Activated B cell treated with CpG ODN at 0.5 μM for 24 hours (primary cell): ENCODE results near the gene CELA1. TPM values are rescaled to one million over a fixed set of nuclear protein-coding genes. Genes with fewer than 3 reads are reported as not detected.

ENCODE experiments used
- ATAC-seq: fragments of 200-7000 bp; cut with Tn5 transposase; one replicate; pipeline ENCODE4 v1.10.0; 2021; ENCODE audit warnings: low read depth, mild to moderate bottlenecking, moderate library complexity
- CTCF ChIA-PET: fragments of 350-600 bp; sonication (Branson Sonifier 250); formaldehyde crosslinking; loops from one replicate; lab custom pipeline; 2021; ENCODE audit warnings: antibody characterized with exemption; lab: Charles Lee
- POLR2A ChIA-PET: fragments of 350-600 bp; sonication (Branson Sonifier 250); formaldehyde crosslinking; loops from one replicate; lab custom pipeline; 2021; ENCODE audit warnings: antibody characterized with exemption; lab: Charles Lee
- DNase-seq: peaks from one replicate; pipeline ENCODE4 v3.0.0; 2022
- H3K27ac Mint-ChIP-seq: one replicate; pipeline ENCODE4 v1.8.0; 2020; ENCODE audit warnings: mixed read lengths
- H3K27me3 Mint-ChIP-seq: one replicate; pipeline ENCODE4 v1.8.0; 2021; ENCODE audit warnings: mixed read lengths
- H3K36me3 Mint-ChIP-seq: one replicate; pipeline ENCODE4 v1.8.0; 2021; ENCODE audit warnings: low read depth, mixed read lengths
- H3K4me1 Mint-ChIP-seq: one replicate; pipeline ENCODE4 v1.8.0; 2021; ENCODE audit warnings: mixed read lengths
- H3K4me3 Mint-ChIP-seq: one replicate; pipeline ENCODE4 v1.8.0; 2020; ENCODE audit warnings: mild to moderate bottlenecking, mixed read lengths
- H3K9me3 Mint-ChIP-seq: one replicate; pipeline ENCODE4 v1.8.0; 2020; ENCODE audit warnings: mixed read lengths
- intact Hi-C: fragments of 100-400 bp; cut with micrococcal nuclease; formaldehyde crosslinking; loops from one replicate; pipeline ENCODE4 v1.15.1; 2024
- total RNA-seq: library from RNA; stranded (reverse); gene quantifications from 2 replicates; pipeline ENCODE4 v1.2.3, GENCODE V29; 2022
- TF ChIP-seq, protein P1 (sequence below): fragments of 200-600 bp; IDR thresholded peaks from one replicate; pipeline ENCODE4 v1.8.0; 2022; ENCODE audit warnings: antibody characterized with exemption, mild to moderate bottlenecking

The CELA1 gene
- total RNA-seq, 1 donor from 2014 or later, result not detected

GRCh38 chr12:51324953-51325352, 21.5 kb downstream of the CELA1 start:
- no peak for ATAC-seq
- no peaks in the 10 kb centered on the region for H3K9me3 Mint-ChIP-seq
- H3K27me3 Mint-ChIP-seq, result no peaks in the 10 kb centered on the region
- H3K4me1 Mint-ChIP-seq, result peaks cover 95% of the 10 kb centered on the region
- intact Hi-C loops, result loop anchor here (1.0 to 10.0 kb wide), 6 partner anchors 16 to 810 kb away; partner anchors contain the start of genes CSRNP2 and DAZAP2
- DNase-seq, result no peak
- POLR2A ChIA-PET, result interaction anchor here (0.6 to 4.7 kb wide), 5 partner anchors 18 to 86 kb away, joined by 3 to 21 read pairs (median 6); partner anchors contain the start of genes DAZAP2, GALNT6 and SMAGP
- CTCF ChIA-PET, result interaction anchor here (8.2 kb wide), 1 partner anchor 16 kb away, joined by 42 read pairs; no protein-coding TSS in a partner anchor
- H3K4me3 Mint-ChIP-seq, result peak overlapping the region; percentile 52
- TF ChIP-seq, protein P1, sequence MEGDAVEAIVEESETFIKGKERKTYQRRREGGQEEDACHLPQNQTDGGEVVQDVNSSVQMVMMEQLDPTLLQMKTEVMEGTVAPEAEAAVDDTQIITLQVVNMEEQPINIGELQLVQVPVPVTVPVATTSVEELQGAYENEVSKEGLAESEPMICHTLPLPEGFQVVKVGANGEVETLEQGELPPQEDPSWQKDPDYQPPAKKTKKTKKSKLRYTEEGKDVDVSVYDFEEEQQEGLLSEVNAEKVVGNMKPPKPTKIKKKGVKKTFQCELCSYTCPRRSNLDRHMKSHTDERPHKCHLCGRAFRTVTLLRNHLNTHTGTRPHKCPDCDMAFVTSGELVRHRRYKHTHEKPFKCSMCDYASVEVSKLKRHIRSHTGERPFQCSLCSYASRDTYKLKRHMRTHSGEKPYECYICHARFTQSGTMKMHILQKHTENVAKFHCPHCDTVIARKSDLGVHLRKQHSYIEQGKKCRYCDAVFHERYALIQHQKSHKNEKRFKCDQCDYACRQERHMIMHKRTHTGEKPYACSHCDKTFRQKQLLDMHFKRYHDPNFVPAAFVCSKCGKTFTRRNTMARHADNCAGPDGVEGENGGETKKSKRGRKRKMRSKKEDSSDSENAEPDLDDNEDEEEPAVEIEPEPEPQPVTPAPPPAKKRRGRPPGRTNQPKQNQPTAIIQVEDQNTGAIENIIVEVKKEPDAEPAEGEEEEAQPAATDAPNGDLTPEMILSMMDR, result no peak
- H3K36me3 Mint-ChIP-seq, result peaks cover 7% of the 10 kb centered on the region
- peak overlapping the region; percentile 73 for H3K27ac Mint-ChIP-seq

GRCh38 chr12:51323966-51324895, 22.2 kb downstream of the CELA1 start, which contains the start of gene BIN2:
TSS of gene BIN2 (minus strand) at chr12:51324174. CDS start at chr12:51324102, 72 bp downstream.
- Mint-ChIP-seq H3K27ac (peak within 1 kb of the TSS; percentile 95), H3K4me1 (peaks cover 95% of the 10 kb centered on the region), H3K36me3 (peaks cover 7% of the 10 kb centered on the region), H3K9me3 (no peaks in the 10 kb centered on the region), H3K4me3 (peak within 1 kb of the TSS; percentile 84), H3K27me3 (no peaks in the 10 kb centered on the region)
- TF ChIP-seq, protein P1, result no peak
- intact Hi-C loops, result loop anchor here (1.0 to 10.0 kb wide), 6 partner anchors 17 to 809 kb away; partner anchors contain the start of genes CSRNP2 and DAZAP2
- DNase-seq (peak; percentile 91), ATAC-seq (peak; percentile 86)
- ChIA-PET CTCF (interaction anchor here (8.2 kb wide), 1 partner anchor 17 kb away, joined by 42 read pairs; no protein-coding TSS in a partner anchor), POLR2A (interaction anchor here (0.5 to 4.7 kb wide), 9 partner anchors 17 to 376 kb away, joined by 3 to 21 read pairs (median 6); partner anchors contain the start of genes DAZAP2, GALNT6, POU6F1 and SMAGP)

DNA sequence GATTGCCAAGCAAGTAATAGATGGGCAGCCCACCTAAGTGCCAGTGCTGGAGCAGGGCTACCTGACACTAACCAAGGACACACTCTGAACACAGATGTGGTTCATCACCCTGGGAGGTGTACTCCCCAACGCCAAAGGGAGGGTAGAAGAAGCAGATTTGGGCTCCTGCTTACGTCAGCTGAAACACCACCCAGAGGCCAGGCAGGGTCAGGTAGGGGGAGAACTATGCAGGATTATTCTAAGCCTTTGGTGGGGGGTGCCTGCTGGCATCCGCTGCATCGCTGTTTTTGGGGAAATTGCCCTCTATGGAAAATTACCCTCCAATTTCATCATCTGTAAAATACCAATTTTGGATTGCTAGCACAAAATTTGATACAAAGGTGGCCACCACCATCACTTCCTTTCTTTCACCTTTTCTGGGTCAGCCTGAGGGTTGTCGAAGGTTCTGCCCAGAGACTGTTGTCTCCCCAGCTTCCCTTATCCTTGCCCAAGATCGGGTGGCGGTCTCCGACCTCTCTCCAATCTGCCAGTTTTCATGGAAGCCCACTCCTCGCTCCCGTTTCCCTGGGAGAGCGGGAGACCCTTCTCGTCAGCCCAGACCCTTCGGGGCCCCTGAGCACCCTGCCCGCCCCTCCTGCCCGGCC, 23.0 kb downstream of the CELA1 start:
- Mint-ChIP-seq H3K27ac (peak overlapping the region; percentile 95), H3K9me3 (no peaks in the 10 kb centered on the region), H3K36me3 (peaks cover 7% of the 10 kb centered on the region), H3K4me1 (peaks cover 96% of the 10 kb centered on the region), H3K27me3 (no peaks in the 10 kb centered on the region), H3K4me3 (peak overlapping the region; percentile 84)
- DNase-seq (no peak), ATAC-seq (peak; percentile 30)
- CTCF ChIA-PET, result interaction anchor here (0.9 to 8.2 kb wide), 2 partner anchors 17 to 46 kb away, joined by 3 to 42 read pairs; no protein-coding TSS in a partner anchor
- TF ChIP-seq, protein P1, result no peak
- POLR2A ChIA-PET, result interaction anchor here (0.5 to 4.7 kb wide), 8 partner anchors 18 to 376 kb away, joined by 3 to 21 read pairs (median 8); partner anchors contain the start of genes DAZAP2, GALNT6, POU6F1 and SMAGP
- intact Hi-C loops, result loop anchor here (10.0 kb wide), 3 partner anchors 239 to 809 kb away; partner anchors contain the start of gene CSRNP2

DNA sequence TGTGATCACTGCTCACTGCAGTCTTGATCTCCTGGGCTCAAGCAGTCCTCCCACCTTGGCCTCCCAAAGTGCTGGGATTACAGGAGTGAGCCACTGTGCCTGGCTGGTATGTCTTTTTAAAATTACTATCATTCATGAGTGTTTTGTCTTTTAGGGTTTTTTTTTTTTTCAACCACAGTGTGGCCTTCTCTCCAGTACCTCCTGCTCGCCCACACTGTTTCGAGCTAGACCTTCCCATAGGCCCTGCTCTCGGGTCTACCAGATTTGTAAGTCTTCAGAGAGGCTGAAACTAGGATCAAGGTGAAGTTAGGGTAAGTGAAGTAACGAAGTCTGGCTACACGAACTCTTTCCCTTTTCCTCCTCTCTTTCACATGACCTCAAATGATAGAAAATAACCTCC, 24.0 kb downstream of the CELA1 start:
- Mint-ChIP-seq H3K36me3 (peaks cover 9% of the 10 kb centered on the region), H3K4me3 (peak overlapping the region; percentile 84), H3K27me3 (no peaks in the 10 kb centered on the region), H3K4me1 (peaks cover 94% of the 10 kb centered on the region), H3K9me3 (no peaks in the 10 kb centered on the region), H3K27ac (peak overlapping the region; percentile 95)
- ATAC-seq (no peak), DNase-seq (no peak)
- TF ChIP-seq, protein P1, result no peak
- CTCF ChIA-PET, result interaction anchor here (0.9 to 8.2 kb wide), 3 partner anchors 18 to 52 kb away, joined by 3 to 42 read pairs (median 3); partner anchors contain the start of gene SMAGP
- intact Hi-C loops, result loop anchor here (10.0 kb wide), 3 partner anchors 238 to 808 kb away; partner anchors contain the start of gene CSRNP2
- POLR2A ChIA-PET, result interaction anchor here (0.8 to 4.7 kb wide), 5 partner anchors 21 to 105 kb away, joined by 3 to 21 read pairs (median 15); partner anchors contain the start of genes DAZAP2, POU6F1 and SMAGP
